ENCODE results near the gene LRRC18. TPM values are rescaled to one million over a fixed set of nuclear protein-coding genes. Genes with fewer than 3 reads are reported as not detected.

The LRRC18 gene
- total RNA-seq, 1 experiment from 2014 or later = not detected

DNA sequence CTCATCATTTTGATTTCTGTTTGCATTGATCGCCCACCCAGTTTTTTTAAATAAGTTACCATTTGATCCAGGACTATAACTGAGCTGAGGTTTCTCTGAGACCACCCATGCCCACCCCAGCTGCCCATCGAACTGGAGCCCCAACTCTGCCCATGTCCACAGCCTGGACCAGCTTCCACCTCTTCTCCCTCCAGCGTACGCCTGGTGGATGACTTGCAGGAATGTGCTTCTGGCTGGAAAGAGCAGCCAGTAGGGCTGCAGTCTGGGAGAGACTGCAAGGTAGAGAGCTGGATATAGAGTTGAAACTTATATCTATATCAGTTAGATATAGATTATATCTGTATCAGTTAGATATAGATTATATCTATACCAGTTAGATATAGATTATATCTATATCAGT, 25.8 kb upstream of the LRRC18 start:
- H3K4me2 ChIP-seq (ENCODE audit: insufficient read depth, insufficient read length, low read length) = no peak overlapping the region
- H3T11ph ChIP-seq (ENCODE audit: low read length) = no peak overlapping the region
- no peaks in the 10 kb centered on the region for H3K23me2 ChIP-seq (ENCODE audit: insufficient read length, low read depth, low read length, poor library complexity, severe bottlenecking)
- no peak overlapping the region for H4K91ac ChIP-seq (ENCODE audit: insufficient read length, low read depth, low read length)
- no peaks in the 10 kb centered on the region for H3K79me2 ChIP-seq (ENCODE audit: insufficient read depth, low read length)
- Mint-ChIP-seq H3K27me3 (ENCODE audit: low read depth) (peaks cover 17% of the 10 kb centered on the region), H3K4me3 (no peak overlapping the region), H3K27ac (no peak overlapping the region), H3K9me3 (peaks cover 0 to 2% of the 10 kb centered on the region in 2 experiments; a peak in 1 of 5 replicates), H3K4me1 (no peaks in the 10 kb centered on the region), H3K36me3 (ENCODE audit: insufficient read depth in 1 of 3, low read depth in 3 of 3) (no peaks in the 10 kb centered on the region)
- H3K18ac ChIP-seq (ENCODE audit: insufficient read length, low read depth, low read length) = no peak overlapping the region
- no peak overlapping the region for H4K8ac ChIP-seq (replicated peaks; ENCODE audit: insufficient read length, low read depth, low read length)
- no peak overlapping the region for H3K56ac ChIP-seq (ENCODE audit: insufficient read length, low read depth, low read length)
- no peaks in the 10 kb centered on the region for H4K20me1 ChIP-seq (ENCODE audit: control insufficient read depth, insufficient read depth, insufficient read length)
- H2BK120ac ChIP-seq (ENCODE audit: low read depth, low read length, poor library complexity, severe bottlenecking) = no peak overlapping the region
- WGBS (ENCODE audit: extremely low coverage, insufficient read length, low lambda C conversion rate) = no CpG with 5 or more reads among the region's 4 CpGs
- no peak overlapping the region for H3K27ac ChIP-seq (ENCODE audit: insufficient read length, low read depth, low read length)
- no peak overlapping the region for H2BK5ac ChIP-seq (ENCODE audit: insufficient read length, low read length)
- H3K9me3 ChIP-seq (ENCODE audit: control insufficient read depth, low read depth, low read length) = no peaks in the 10 kb centered on the region
- H3K9ac ChIP-seq (ENCODE audit: extremely low read depth, insufficient read length, low read length) = no peak overlapping the region
- no peaks in the 10 kb centered on the region for H3K27me3 ChIP-seq (ENCODE audit: insufficient read depth, low read length)
- no peak for DNase-seq
- no peak overlapping the region for H3K23ac ChIP-seq (ENCODE audit: insufficient read length, low read depth, low read length)
- no peak overlapping the region for H2BK12ac ChIP-seq (ENCODE audit: insufficient read length, low read depth, low read length)
- no peak overlapping the region for H4K5ac ChIP-seq (ENCODE audit: insufficient read length, low read depth, low read length)
- no peak overlapping the region for H2AK5ac ChIP-seq (ENCODE audit: insufficient read length, low read length)
- H3K14ac ChIP-seq (ENCODE audit: insufficient read depth, low read length) = no peak overlapping the region
- H3K4me1 ChIP-seq (ENCODE audit: insufficient read depth, low read length) = no peaks in the 10 kb centered on the region
- no peak overlapping the region for H2AFZ ChIP-seq (ENCODE audit: low read length)
- no peak overlapping the region for H2BK20ac ChIP-seq (ENCODE audit: low read depth, low read length, poor library complexity, severe bottlenecking)
- no peaks in the 10 kb centered on the region for H3K79me1 ChIP-seq (ENCODE audit: insufficient read depth, low read depth, low read length, poor library complexity, severe bottlenecking)
- TF ChIP-seq, protein P1, sequence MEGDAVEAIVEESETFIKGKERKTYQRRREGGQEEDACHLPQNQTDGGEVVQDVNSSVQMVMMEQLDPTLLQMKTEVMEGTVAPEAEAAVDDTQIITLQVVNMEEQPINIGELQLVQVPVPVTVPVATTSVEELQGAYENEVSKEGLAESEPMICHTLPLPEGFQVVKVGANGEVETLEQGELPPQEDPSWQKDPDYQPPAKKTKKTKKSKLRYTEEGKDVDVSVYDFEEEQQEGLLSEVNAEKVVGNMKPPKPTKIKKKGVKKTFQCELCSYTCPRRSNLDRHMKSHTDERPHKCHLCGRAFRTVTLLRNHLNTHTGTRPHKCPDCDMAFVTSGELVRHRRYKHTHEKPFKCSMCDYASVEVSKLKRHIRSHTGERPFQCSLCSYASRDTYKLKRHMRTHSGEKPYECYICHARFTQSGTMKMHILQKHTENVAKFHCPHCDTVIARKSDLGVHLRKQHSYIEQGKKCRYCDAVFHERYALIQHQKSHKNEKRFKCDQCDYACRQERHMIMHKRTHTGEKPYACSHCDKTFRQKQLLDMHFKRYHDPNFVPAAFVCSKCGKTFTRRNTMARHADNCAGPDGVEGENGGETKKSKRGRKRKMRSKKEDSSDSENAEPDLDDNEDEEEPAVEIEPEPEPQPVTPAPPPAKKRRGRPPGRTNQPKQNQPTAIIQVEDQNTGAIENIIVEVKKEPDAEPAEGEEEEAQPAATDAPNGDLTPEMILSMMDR (conservative IDR thresholded peaks at IDR 0.05) = no peak
- no peak overlapping the region for H3K4ac ChIP-seq (ENCODE audit: low read depth, low read length)
- no peak overlapping the region for H2BK15ac ChIP-seq (ENCODE audit: low read depth, low read length)

Measured in H9 (cell line).